Stimulated activated CD4-positive, alpha-beta T cell treated with anti-CD3 and anti-CD28 coated beads, Interleukin-2, amount 100 ng/mL, for 48 hours (primary cell): ENCODE data around the gene SPRTN.

Experiments
- DNase-seq, 2 donors: peaks; one replicate each; pipeline ENCODE4 v3.0.0-alpha.2; 2020

The SPRTN gene

DNA sequence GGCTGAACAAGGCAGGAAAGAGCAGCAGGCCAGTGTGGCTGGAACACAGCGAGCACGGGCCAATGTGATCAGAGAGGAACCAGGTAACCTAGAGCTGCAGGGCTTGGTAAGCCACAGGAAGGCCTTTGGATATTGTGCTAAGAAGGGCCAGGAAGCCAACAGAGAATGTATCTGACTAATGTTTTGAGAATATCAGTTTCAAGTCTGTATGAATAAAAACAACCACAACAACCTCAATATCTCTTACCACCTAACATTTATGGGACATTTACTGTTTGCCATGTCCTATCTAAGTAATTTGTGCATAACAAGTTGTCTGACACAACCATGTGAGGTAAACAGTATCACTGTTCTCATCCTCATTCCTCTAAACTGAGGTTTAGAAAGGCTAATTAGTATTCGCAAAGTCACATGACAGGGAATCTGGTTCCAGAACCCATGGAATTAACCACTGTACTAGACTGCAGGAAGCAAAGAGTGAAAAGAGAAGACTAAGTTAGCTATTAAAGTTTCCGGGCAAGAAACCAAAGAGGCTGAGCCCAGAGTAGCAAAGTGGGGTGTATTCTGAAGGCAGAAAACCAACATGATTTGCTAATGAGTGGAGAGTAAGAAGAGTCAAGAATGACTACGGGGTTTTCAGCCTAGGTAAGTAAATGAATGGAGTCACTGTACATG lies 38.9 kb downstream of the SPRTN start:
- DNase-seq, result no peak

DNA sequence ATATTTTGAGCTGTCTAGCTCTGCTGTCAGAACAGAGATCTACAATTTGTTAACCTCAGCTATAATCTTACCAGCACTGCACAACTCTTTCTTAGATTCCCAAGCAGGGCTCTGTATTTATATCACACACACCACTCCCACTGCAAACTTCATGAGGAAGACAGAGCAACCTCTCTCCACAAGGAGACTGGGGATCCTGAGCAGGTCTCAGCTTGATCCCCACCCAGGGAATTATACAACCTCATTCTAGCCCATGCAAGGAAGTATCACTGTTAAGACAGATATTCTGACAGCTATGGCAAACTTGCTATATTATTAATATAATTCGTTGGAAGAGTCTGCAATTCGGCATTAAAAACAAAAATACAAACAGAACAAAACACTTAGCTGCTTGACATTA lies 43.6 kb downstream of the SPRTN start:
- DNase-seq, result no peak

DNA sequence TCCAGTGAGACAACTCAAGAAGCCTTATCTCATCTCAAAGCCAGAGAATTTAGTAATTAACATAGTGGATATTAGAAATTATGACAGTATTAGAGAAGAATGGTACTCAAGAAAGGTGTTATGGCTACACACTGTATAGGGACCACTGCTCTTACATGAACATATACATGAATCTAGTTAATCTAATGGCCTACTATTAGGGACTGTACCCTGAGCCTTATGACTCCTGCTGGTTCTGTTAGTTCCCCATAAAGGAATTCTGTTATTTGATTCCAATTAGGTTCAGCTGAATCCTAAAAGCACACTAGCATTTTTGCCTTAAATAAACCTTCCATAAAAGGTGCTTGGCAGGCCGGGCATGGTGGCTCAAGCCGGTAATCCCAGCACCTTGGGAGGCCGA lies 44.3 kb downstream of the SPRTN start:
- no peak for DNase-seq

DNA sequence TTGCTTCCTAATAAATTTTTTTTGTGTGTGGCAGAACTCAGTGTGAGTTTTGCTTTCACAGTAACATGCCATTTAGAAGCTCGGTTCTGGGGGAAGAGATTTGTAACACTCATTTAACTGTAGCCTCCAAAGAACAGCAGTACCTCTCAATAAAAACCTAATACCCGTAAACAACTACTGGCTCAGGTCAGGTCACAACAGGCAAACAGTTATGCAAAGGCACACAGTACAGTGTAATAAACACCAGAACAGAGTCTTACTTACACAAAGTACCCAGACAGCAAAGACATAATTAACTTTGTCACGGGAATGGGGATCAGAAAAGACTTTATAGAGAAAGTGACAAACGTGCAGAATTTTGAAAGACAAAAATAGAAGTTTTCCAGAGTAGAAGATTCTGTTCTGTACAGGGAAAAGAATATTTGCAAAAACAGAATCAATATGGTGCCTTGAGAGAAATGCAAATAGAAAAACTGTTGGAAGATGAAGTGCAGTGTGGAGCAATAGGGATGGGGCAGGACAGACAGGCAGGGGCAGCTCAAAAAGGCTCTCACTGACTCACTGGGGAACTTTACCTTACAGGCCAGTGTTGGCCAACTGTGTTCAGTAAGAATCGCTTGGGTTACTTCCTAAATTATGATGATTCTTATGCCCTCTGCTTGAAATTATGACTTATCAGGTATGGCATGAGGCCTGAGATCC lies 45.2 kb downstream of the SPRTN start:
- DNase-seq, result no peak

GRCh38 chr1:231384696-231385415 lies 46.8 kb downstream of the SPRTN start:
- DNase-seq, result no peak

GRCh38 chr1:231385416-231385748 lies 47.3 kb downstream of the SPRTN start:
- no peak for DNase-seq

GRCh38 chr1:231386466-231386865 lies 48.4 kb downstream of the SPRTN start:
- no peak for DNase-seq

DNA sequence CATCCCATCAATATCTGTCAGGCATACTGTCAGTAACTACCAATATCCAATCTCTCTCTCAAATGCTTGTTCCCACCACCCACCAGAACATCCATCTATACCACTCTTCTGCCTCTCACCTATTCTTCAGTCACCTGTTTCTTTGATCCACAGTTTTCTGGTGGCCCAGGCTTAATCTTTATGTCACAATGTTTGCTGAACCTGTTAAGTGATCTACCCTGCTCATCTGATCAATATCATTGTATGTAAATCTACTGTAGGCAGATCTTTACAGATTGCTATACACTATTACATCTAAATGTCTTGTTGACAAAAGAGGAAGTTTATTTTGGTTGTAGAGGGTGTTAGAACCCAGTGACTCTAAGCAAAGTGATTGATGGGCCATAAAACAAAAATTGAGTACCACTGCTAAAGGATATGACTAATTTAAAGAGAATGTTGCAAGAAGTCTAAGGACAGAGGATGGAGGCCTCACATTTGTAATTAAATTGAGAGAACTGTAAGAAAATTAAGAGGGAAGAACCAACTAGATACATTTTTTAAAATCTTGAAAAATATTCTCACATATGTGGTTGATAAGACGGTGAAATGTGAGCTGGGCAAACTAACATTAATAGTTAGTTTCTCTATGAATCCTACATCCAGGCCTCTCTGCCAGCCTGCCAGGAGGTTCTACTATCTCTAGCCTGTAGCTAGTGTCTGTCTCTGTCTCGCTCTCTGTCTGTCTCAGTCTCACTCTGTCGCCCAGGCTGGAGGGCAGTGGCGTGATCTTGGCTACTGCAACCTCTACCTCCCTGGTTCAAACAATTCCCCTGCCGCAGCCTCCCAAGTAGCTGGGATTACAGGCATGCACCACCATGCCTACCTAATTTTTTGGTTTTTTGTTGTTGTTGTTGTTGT lies 49.9 kb downstream of the SPRTN start:
- no peak for DNase-seq

GRCh38 chr1:231390071-231390470 lies 52.0 kb downstream of the SPRTN start:
- no peak for DNase-seq

- DNase-seq, result no peak
These were observed 54.5 kb downstream of the SPRTN start for GRCh38 chr1:231392389-231393131.

DNA sequence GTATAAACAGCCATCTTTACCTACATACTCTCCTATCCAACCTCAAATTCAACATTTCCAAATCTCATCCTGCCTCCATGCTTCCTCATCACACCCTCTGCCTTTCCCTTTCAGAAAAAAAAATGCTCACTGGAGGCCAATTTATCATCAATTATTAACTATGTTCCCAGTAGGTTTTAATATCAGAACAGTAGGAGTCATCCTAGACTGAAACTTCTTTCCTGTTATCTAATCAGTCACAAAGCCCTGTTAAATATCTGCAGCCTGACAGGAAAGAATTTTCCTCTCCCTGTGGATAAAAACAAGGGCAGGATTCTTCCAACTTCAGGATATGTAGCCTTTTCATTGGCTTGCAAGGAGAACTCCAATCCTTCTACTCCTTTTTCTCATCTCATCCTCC lies 55.6 kb downstream of the SPRTN start:
- DNase-seq, result no peak

- DNase-seq, result no peak
These were observed 57.2 kb downstream of the SPRTN start for GRCh38 chr1:231395076-231395997.

DNA sequence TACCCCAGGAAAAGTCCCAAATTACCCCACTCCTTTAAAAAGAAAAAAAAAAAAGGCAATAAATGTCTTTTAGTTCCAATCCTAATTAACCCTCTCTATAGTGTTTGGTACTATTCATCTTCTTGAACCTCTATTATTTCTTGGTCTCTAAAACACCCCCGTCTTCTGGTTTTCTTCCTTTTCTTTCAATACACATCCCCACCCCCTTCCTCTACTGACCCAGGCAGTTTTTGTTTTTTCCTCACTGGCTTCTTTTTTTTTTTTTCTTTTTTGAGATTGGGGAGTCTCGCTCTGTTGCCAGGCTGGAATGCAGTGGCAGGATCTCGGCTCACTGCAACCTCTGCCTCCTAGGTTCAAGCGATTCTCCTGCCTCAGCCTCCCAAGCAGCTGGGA lies 57.9 kb downstream of the SPRTN start:
- no peak for DNase-seq

DNA sequence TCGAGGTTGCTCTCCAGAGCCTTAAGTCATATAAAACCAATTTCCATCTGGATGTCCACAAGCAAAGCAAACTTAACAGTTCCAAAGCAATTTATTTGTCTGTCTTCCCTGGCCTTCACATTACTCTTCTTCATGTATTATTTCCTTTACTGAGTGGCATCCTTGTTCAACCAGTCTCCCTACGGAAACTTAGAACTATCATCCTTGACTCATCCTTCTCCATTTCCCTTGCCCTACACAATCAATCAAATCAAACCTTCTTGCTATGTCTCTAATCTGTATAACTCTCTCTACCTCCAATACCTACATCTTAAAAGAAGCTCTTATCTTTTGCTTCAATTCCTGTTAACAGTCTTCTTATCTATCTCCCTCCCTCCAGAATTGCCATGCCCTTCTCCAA lies 58.5 kb downstream of the SPRTN start:
- no peak for DNase-seq

DNA sequence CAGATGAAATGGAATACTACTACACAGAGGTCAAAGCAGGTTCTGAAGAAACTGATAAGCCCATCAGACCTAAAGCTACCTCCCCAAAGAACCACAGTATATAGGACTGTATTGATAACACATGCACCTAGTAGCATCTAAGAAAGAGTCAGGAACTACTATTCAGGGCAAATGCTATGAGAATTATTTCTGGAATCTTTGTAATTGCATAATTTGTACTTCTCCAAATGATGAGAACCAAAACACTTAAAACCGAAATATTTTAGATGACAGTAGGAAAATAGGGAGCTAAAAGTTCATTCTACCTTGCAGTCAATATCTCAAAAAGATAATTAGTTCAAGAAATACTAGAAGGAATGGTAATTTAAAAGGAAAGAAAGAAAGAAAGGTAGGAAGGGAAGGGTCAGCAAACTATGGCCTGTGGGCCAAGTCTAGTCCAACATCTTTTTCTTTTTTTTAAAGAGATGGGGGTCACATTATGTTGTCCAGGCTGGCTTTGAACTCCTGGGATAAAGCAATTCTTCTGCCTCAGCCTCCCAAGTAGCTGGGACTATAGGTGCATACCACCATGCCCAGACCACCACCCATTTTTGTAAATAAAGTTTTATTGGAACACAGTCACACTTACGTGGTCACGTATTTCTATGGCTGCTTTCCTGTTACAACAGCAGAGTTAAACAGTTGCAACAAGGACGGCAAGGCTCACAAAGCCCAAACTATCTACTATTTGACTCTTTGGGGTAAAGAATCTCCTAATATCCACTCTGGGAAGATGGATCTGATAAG lies 60.0 kb downstream of the SPRTN start:
- DNase-seq, result no peak

GRCh38 chr1:231401478-231401877 lies 63.4 kb downstream of the SPRTN start:
- no peak for DNase-seq

GRCh38 chr1:231404318-231404717 lies 66.2 kb downstream of the SPRTN start:
- no peak for DNase-seq
